ENCODE results near the gene RAB7A.
"Not testable (repeated sequence)": the region's sequence is repeated elsewhere in the genome, so short reads cannot be mapped to it uniquely, and the experiment has no call there.

- TF ChIP-seq CTCF, POLR2AphosphoS5 (IDR thresholded peaks at IDR 0.05): not testable (repeated sequence)
Measured at GRCh38 chr3:128773592-128773991, 47.6 kb downstream of the RAB7A start.
